Measurements from ENCODE around the gene APBB2.

The APBB2 gene

DNA sequence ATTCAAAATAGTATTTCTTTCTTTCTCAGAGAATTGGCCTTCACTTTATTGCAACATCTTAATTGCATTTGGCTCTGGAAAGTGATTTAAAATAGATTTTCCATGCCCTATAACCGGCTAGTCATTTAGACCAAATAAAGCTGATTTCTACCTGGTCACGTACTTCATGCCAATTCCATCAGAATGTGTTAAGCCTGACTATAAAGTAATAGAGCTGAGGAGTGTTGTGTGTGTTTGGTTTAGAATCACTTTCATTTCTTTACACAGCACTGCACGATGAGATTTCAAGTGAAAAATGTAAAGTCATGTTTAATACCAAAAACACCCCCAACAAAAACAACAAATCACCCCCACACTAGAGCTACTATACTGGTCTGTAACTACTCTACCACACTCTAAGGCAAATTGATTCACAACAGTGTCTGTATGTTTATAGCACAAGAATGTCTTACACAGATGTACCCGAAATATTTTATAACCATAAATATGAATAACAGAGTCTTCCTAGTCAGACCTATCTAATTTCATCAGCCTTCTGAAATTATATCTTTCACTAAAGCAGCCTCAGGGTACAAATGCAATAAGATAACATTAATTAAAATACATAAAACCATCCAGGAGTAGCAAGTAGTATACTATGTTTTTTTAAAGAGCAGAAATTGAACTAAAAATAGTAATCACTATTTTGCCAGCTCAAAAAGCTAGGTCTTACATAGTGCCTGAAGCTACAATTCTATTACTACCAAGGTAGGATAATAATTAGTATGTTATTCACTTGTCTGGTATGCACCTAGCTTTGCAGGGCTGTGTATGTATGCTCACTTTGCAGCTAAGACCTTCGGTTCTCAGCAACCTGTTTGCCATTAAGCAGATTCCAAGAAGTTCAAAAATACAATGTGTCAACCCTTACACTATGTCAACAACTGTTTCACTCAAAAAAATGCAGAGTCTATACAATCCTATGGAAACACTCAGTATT is 28.4 kb downstream of the APBB2 start:
- no peak for FAIRE-seq

DNA sequence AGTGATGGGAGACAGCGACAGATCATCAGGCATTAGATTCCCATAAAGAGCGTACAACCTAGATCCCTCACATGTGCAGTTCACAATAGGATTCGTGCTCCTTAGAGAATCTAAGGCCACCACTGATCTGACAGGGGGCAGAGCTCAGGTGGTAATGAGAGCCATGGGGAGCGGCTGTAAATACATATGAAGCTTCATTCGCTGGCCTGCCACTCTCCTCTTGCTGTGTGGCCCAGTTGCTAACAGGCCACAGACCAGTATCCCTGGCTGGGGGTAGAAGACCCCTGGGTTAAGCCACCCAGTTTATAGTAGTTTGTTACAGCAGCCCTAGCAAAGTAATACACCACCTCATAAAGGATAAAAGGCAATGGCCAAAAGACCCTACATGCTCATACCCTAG is 30.3 kb downstream of the APBB2 start:
- no peak for FAIRE-seq

DNA sequence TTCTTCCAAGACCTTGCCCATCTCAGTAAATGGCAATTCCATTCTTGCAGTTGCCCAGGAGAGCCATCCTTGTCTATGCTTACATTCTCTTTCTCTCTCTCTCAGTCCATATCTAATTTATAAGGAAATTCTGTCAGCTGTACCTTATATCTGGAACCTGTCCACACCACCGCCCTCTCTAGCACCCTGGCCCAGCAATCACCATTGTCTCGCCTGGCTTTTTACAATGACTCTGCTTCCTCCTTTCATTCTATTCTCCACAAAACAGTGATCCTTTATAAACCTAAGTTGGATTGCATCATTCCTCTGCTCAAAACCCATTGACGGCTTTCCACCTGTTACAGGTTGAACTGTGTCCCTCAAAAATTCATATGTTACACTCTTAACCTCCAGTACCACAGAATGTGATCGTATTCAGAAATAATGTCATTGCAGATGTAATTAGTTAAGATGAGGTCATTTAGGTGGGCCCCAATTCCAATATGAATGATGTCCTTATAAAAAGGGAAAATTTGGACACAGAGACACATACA is 31.3 kb downstream of the APBB2 start:
- FAIRE-seq: no peak

DNA sequence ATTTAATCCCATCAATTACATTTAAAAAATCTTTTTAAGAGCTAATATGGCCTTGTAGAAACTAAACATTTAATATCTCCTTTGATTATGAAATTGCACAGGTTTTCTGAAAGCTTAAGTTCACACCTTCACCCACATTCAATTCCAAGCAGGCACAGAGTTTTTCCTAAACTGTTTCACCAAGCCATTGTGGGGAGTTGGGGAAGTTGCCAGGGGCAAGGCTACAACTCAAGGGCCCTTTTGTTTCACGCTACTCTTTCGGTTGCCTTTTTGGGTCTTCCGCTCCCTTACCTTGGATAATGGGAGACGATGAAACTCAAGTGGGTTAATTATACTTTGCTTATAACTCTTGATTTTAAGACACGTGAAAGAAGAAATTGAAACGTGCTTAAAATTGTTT is 33.3 kb downstream of the APBB2 start:
- FAIRE-seq: no peak

DNA sequence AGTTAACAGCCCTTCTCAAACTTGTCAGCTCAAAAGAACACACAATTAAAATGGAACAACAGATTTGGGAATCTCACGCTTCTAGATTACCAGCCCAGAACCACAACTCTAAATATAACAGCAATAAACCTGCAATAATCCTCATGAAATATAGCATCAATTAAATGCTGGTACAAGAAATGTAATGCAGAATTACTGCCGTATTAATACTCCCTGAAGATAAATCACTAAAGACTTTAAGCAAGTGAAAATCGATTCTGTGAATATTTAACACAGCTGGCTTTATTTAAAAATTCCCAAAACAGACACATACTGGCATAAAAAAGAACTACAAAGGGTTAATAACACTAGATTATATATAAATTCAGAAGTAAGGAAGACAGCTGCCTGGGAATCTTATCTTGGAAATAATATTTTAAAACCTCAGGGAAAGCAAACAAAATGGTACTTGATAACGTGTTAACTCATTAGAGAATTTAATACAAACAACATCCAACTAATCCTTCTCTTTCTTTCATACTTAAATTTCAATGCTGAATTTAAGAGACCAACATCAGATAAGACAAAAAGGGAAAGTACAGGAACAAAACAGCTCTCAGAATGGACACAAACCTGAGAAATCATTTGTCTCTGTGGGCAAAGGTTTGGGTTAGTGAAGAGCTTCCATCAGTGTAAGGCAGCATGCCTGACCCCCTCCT is 34.7 kb downstream of the APBB2 start:
- FAIRE-seq: peak; percentile 23

DNA sequence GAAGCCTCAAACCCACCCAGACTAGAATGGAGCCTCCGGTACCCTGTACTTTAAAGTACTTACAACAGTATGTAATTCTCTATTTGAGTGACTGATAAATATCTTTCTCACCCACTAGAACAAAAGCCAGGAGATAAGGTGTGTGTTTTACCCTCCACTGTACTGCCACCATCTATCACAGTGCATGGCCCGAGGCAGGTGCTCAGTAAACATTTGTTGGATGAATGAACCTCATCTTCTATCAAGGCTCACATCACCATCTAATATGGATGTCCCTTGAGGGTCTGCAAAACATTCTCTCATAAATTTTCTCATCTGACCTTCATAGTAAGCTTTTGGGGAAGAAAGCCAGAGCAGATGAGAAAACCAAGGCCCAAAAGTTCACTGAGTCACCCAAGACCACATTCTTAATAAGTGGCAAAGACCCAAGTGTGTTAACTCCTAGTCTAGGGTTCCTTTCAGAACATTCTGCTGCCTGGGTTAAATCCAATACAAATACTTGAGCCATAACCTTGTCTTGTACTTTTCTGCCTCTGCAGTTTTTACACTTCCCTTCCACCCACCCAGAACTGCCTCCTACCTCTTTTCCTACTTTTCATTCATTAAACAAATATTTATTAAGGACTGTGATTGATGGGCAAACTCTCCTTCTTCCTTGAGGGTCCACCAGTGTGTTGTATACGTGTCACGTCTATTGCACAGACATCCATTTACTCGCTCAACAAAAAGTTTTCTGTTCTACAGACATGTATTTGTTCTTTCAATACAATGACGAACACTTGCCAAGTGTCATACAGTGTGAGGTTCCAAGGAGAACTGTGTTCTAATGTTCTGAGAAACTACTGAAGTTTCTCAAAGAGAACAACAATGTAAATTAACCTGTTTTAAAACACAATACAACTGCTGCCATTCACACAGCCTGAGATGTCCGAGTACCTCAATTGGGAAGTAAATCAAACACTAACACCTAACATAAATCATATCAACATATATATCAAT is 35.7 kb downstream of the APBB2 start:
- no peak for FAIRE-seq

DNA sequence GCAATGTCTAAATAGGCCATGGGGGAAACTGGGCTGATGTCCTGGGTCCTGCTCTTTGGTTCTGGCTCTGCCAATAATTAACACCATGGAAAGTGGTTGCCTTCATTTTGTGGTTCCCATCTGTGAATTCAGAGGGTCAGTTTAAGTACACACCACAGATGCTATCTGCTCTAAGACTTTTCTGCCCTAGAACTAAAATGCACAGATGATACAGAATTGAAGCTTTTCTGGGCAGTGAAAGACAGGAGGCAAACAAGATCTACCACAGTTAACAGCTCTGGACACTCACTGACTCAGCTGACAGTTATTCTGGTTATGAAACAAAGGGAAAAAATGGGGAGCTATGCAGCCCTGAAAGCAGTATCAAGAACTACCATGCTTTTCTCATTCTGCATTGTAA is 37.3 kb downstream of the APBB2 start:
- FAIRE-seq: no peak

DNA sequence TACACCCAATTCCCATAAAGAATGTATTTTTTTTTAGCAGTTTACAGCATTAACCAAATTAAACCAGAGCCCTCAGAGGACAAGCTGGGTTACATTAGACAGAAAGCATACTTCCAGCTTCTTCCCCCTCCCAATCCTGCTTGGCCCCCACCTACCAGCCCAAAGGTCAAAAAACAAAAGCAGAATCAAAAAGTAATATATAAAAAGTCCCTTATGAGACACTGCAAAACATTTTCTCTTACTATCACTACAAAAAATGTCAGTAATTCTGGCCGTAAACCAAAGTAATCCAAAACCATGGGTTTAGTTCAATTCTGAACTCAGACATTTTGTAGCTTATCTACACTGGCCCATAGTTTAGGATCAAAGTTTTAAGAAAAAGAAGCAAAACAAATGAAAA is 38.0 kb downstream of the APBB2 start:
- FAIRE-seq: no peak

DNA sequence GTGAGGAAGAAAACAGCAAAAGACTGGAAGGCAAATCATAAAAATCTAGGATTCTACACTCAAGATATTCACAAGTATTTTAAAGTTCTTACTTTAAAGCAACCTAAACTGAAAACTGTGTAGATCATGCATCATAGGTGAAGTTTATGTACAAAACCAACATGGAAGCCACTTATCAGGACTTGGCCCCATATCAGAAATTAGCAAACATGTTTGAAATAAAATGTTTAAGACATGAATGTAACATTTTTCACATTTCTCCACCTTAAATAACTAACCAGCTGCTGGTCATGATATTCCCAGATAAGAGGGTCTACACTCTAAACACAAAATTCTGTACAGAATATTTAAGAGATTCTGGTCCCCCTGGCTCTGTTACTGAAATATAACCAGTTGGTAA is 38.5 kb downstream of the APBB2 start:
- FAIRE-seq: no peak

DNA sequence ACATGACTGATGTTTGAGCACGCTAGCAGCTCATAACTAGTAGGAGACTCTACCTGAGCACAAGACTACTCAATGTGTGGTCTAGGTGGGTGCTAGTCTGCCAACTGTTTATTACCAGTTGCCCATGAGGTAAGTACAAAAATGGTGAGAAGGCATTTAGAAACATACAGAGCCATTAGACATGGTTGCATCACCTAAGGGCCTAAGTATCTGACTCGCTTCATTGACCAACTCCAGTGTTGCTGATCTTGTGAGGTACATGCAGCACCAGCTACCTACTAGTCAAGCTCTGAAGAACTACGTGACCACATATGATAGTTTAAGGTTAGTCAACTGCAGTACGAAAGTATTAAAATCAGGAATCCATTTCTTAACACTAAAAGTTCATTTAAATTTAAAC is 39.9 kb downstream of the APBB2 start:
- no peak for FAIRE-seq

DNA sequence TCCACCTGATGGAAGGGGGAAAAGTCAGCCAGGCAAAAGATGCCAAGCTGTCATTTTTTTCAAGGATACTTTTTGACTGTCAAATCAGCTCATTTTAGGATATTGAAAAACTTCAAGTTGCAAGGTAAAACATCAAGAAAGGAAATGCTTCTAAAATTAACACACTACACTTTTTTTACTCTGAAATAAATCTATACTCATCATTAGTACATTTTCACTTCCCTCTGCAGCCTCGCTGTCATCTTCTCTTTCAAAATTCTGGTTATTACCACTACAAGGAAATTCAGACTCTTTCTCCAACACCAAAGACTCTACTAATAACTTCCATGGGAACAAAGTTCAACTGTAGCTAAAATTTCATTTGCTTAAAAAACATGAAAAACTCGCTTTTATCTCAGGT is 41.6 kb downstream of the APBB2 start:
- FAIRE-seq: no peak

DNA sequence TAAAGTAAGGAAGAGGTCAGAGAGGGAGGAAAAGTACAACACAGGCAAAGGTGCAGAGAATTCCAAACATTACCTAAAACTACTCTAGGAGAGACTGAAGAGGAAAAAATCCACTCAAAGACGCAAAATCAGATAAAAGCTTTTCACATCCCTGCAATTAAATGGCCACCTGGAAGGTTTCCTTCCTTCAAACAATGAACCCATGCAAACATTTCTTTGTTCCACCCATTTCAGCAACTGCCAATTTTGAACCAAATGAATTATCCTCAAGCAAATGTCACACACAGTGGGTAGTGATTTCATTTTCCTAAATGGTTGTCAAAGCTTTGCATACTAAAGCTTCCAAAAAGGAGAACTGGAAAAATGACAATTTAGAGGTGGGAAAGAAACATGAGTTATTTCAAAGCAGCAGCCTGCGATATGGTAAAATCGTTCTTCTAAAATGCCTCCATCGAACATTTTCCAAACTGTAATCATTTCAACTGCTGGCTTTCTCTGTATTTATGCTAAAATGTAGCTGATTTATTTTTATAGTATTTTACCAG is 45.0 kb downstream of the APBB2 start:
- no peak for FAIRE-seq

DNA sequence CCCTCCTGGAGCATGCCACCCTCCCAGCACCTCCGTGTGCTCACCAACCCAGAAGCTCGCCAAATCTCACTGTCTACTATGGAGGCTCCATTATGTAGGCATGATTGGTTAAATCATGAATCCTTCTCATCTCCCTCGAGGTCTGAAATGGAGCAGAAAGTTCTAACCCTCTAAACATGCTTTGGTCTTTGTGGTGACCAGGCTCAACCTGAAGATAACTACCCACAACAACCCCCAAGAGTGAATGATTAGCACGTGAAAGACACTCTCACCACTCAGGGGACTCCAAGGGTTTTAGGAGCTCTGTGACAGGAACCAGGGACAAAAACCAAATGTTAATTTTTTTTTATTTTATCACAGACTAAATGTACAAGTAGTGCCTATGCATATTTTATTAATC is 47.2 kb downstream of the APBB2 start:
- no peak for FAIRE-seq

DNA sequence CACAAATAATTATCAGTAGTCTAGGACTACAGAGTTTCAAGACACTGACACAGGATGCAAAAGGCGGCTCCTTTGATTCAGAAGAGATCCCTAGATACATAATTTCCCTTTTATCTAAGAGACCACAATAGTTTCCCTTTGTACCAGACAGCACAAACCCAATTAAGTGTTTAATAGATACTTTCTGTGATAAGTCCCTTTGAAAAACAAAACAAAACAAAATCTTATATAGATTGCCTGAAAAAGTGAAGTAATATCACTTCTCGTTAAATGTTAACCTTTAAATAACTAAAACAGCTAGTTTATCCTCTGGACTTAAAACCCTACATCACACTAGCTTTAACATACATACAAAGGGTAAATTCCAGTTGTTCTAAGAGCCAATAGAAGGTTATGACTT is 49.9 kb downstream of the APBB2 start:
- FAIRE-seq: no peak

DNA sequence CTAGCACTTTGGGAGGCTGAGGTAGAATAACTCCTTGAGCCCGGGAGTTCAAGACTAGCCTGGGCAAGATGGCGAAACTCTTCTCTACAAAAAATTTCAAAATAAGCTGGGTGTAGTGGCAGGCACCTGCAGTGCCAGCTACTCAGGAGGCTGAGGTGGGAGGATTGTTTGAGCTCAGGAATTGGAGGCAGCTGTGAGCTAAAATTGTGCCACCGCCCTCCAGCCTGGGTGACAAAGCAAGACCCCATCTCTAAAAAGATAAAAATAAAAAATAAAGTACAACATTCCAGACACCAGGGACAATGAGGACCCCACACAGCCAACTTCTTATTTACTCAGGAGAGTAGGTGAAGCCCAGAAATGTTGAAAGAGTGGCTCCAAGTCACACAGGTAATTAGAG is 53.0 kb downstream of the APBB2 start:
- no peak for FAIRE-seq

DNA sequence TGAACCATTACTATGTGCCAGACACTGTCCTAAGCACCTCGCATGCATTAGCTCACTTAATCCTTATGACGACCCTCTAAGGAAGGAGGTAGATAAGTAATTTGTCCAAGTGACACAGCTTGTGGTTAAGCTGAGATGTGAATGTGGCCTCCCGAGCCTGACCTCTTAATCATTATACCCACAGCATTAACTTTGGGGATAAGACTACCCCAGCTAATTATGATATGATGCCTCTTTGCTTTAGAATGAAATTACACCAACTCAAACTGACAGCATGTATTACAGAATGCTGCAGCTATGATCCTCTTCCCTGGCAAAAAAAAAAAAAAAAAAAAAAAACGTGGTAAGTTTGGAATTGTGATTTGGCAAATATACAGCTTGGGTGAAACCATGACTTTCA is 53.5 kb downstream of the APBB2 start:
- no peak for FAIRE-seq

DNA sequence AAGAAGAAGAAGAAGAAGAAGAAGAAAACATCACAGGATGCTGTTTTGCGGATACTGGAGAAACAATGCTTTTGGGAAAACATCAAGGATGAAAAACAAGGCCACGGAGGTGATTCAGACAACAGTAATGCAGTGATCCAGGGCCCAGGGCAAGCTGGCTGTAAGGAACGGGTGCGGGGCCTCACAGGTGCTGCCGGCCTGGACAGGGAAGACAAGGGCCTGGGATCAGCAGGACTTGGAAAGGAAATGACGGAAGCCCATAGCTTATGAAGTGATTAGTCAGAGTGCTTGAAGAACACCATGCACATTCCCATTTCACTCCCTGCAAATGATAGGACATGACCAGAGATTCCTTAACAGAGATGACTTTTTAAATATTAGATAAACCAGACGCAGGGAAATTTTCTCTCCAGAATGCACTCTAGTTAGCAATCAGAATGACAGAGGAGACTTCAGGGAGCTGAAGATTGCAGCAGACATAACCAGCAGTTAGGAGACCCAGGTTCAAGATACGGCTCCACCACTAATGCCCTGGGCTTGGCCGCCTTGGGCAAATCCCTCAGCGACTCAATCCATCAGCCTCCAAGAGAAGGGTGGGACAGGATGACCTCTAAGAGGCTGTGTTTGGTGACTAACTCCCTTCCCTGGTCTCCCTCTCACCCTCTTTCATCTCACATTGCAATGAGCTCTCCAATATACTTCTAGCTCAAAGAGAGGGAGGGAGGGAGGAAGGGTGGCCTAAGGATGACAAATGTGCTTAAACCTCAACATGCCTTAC is 54.1 kb downstream of the APBB2 start:
- no peak for FAIRE-seq

DNA sequence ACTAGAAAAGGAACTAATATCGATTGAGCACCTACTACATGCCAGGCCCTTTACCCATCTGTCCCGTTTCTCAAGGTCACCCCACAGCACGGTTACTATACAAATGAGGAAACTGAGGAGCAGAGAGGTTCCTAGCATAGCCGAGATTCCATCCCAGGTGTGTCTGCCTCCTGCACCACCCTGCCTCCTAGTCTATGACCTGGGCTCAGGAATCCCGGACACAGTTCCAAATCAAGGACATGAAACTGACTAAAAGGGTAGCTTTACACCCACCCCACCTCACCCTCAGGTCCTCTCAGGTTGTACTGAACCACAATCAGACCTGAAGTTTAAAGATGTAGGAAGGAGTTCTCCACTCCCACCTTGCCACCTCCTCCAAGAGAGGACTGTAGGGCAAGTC is 55.6 kb downstream of the APBB2 start:
- no peak for FAIRE-seq

DNA sequence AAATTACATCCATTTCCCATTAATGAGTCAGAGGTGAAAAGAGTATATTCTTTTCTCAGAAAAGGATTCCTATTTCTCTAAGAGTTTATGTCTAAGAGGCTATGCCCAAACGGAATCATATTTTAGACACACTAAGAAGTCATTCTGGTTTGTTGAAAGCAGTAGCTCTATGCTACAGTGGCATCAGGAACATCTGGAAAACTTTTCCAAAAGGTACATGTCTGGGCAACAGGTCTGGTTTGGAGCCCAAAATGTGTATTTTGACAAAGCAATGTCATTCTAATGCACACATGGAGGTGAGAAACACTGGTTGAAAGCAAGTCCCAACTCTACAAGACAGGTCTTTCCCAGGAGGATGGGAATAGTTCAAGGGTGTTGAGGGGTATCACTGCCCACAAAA is 56.1 kb downstream of the APBB2 start:
- FAIRE-seq: no peak

DNA sequence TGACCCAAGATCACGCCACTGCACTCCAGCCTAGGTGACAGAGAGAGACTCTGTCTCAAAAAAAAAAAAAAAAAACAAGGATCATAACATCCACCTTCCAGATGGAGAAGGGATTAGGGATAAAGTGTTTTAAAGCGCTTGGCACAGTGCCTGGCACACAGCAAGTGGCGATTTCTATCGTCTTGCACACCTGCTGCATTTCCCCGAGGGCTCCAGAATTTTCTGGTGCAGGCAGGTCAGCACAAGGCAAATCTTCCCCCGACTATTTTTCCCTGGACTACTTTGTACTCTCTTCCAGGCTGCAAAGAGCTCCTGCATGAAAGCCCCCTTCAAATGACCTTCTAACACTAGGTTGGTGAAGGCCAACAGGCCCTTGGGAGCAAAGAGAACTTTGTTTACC is 57.3 kb downstream of the APBB2 start:
- no peak for FAIRE-seq

DNA sequence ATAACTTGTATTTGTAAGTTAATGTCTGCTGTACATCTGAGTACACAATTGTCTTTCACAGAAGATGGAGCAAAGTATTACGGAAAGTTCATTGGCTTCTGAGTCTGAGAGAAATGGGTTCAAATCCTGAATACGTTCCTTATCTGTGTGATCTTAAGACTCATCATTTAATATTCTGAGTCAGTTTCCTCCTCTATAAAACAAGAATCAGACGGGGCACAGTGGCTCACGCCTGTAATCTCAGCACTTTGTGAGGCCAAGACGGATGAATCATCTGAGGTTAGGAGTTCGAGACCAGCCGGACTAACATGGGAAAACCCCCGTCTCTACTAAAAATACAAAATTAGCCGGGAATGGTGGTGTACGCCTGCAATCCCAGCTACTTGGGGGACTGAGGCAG is 57.8 kb downstream of the APBB2 start:
- no peak for FAIRE-seq
